DMS 273 (cell line): Measurements from ENCODE around the gene SCP2.
A peak's percentile ranks its signal among the peaks of the same experiment; 100 is the strongest.
"Not testable (repeated sequence)": the region's sequence is repeated elsewhere in the genome, so short reads cannot be mapped to it uniquely, and the experiment has no call there.

Source experiments
- DNase-seq: peaks from one replicate; lab custom pipeline; 2025; ENCODE audit not compliant: unreplicated experiment; lab: John Stamatoyannopoulos, UW

Gene SCP2

GRCh38 chr1:52916241-52916975 is 10.7 kb upstream of the SCP2 start:
- no peak for DNase-seq

DNA sequence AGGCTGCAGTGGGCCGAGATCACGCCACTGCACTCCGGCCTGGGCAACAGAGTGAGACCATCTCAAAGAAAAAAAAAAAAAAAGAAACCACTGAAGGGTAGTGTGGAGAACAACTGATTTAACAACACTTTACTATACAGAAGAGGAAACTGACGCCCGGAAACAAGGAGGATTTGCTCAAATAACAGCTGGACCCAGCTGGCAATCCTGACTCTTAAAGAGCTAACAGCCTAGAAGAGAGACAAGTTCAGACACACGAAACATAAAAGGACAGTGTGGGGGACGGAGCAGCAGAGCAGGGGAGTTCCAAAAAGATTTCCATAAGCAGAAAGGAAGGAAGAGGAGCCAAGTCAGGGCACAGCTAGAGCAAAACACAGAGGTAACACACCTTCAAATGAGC is 9.9 kb upstream of the SCP2 start:
- DNase-seq = no peak

DNA sequence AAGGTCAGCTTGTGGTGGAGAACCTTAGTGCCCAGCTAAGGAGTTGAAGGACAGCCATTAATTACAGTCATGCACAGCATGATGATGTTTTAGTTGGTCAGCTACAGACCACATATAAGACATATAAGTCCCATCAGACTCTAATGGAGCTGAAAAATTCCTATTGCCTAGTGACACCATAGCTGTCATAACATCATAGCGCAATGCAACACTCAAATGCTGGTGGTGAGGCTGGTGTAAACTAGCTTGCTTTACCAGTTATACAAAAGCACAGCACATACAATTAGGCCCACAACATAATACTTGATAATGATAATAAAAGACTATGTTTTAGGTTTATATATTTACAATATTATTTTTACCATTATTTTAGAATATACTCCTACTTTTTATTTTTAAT is 9.5 kb upstream of the SCP2 start:
- no peak for DNase-seq

DNA sequence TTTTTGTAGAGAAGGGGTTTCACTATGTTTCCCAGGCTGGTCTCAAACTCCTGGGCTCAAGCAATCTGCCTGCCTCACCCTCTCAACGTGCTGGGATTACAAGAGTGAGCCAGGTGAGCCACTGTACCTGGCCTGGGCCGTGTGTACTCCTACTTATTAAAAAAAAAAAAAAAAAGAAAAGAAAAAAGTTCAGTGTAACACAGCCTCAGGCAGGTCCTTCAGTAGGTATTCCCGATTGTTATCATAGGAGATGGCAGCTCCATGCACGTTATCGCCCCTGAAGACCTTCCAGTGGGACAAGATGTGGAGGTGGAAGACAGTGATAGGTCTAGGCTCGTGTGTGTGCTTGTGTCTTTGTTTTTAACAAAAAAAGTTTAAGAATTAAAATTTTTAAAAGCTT is 8.9 kb upstream of the SCP2 start:
- DNase-seq = no peak

DNA sequence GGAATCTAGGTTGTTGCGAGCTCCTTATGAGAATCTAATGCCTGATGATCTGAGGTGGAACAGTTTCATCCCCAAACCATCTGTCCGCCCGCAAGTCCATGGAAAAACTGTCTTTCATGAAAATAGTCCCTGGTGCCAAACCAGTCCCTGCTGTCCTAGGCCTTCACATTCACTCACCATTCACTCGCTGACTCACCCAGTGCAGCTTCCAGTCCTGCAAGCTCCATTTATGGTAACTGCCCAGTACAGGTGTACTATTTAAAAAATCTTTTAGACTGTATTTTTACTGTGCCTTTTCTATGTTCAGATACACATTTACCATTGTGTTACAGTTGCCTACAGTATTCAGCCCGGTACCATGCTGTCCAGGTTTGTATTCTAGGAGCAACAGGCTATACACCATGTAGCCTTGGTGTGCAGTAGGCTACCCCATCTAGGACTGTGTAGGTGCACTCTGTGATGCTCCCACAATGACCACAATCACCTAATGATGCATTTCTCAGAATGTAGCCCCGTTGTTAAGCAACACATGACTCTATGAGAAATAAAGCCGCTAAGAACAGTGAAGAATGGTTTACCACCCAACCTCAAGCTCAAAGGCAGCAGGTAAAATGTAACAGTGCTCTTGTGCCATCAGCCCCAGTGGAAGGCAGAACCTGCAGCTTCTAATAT is 7.9 kb upstream of the SCP2 start:
- no peak for DNase-seq

DNA sequence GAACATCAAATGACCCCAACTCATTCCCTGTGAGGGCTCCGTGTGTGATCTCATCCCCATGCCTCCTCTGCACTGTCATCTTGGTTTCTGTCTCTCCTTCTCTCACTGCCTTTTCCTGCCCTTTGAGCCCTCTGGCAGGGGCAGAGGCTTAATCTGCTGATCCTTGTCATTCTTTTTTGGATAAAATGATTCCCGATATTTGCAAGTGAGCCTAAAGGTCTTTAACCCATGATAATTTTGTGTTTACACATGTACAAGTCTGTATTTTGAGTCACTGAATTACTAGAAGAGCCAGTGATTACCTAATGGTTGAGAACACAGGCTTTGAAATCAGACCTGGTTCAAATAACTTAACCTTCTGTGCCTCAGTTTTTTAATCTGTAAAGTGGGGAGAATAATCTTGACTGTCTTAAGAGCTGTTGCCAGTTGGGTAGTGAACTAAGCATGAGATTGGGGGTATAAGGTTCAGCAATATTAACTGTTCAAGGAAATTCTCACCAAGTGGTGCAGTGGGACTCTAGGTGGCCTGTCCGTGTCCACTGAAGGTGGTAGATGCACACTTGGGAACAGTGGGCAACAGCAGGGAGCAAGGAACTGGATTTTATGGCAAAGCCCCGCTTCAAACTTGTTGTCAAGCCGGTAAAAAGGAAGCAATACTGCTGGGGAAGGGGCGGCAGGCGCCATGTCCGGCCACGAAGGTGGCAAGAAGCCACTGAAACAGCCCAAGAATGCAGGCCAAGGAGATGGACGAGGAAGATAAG is 7.2 kb upstream of the SCP2 start:
- DNase-seq = no peak

- no peak for DNase-seq
These were observed 6.2 kb upstream of the SCP2 start for GRCh38 chr1:52920791-52921291.

GRCh38 chr1:52925571-52926005 is 1.5 kb upstream of the SCP2 start:
- peak; percentile 50 for DNase-seq

GRCh38 chr1:52926864-52927211 is 238 bp upstream of the SCP2 start:
- no peak for DNase-seq

DNA sequence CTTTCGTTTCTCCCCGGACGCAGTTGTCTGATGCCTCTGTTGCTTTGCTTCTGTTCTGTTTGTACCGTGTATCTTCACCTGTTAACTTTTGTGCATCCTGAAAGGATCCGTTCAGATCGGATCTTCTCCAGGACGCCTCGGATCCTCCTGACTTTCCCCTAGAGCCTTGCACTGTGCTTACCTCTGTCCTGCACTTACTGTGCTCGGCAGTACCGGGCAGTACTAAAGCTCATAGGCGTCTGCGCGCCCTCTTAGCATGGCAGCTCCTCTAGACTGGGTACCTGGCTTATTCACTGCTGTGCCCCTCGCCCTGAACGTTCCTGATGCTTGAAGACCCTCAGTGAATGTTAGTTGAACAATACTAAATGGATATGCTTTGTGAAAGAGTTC is 934 bp downstream of the SCP2 start:
- DNase-seq = no peak

DNA sequence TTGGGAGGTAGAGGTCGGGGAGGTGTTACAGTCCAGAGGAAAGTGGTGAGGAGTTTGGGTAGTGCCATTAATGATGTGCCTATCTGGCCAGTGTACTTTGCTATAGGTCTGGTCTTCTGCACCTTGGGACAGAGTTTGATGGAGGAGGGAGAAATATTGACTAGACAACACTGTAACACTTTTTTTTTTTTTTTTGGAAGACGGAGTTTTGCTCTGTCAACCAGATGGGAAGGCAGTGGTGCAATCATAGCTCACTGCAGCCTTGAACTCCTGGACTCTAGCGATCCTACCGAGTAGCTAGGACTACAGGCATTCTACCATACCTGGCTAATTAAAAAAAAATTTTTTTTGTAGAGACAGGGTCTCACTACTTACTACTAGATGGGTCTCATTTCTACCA is 1.9 kb downstream of the SCP2 start:
- DNase-seq = no peak

DNA sequence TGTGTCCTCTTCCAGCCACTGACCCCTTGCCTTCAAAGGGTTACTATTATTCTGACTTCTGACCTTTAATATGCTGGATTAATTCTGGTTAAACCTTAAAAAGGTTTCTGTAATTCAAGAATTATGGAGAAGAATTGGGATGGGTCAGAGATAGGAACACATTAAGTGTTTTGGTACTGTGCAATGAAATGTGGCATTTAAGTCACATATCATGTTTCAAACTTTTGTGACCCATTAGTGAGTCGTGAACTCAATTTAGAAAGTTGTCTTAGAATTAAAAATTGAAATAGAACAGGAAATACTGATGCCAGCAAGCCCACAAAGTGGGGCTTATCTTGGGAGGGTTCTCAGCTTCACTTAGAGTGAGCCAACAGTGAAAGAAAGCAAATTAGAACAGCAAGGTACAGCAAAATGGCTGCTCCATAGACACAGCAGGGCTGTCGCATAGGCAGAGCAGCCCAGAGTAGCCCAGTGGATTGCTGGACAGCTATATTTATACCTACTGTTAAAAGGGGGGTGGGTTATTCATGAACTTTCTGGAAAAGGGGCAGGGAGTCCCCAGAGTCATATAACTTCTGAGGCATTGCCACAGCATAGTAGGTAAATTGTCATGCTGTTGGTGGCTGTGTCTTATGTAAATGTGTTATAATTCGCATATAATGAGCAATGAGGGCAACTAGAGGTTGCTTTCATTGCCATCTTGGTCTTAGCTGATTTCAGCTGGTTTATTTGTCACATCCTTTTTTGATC is 10.5 kb downstream of the SCP2 start:
- DNase-seq = no peak

DNA sequence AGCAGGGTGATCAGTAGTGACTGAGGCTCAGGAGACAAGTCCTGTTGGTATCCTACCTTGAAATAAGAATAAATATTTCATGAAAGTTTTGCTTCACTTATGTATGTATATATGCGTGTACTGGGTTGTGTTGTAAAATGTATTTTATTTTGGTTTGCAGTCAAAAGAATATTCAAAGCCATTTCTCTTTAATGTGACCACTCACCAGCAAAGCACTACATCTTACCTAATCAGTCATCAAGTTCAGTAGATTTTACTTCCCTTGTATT is 11.0 kb downstream of the SCP2 start:
- DNase-seq = no peak

DNA sequence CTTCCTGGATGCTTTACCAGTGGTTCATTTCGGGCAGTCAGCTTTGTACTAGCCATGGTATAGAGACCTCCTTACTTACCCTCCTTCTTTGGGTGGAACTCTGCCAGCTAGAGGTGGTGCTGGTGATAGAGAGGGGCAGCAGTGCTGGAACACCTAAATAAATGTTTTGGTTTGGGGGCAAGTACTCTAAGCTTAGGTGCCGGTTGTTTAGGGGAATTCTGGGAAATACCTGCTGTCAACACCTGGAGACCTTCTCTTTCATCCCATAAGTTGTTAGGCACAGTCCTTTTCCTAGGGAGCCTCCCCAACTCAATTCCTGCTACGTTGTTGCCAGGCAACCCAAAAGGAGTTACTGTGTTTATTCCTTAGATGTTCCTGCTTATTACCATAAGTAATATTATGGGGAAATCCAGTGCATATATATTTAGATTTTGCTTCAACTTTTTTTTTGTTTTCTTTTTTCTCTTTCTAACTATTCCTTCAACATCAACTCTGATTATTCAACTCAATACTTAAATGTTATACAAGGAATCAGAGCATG is 16.9 kb downstream of the SCP2 start:
- DNase-seq = no peak

GRCh38 chr1:52944566-52944965 is 17.5 kb downstream of the SCP2 start:
- DNase-seq = no peak

GRCh38 chr1:52947490-52947889 is 20.4 kb downstream of the SCP2 start:
- DNase-seq = no peak

DNA sequence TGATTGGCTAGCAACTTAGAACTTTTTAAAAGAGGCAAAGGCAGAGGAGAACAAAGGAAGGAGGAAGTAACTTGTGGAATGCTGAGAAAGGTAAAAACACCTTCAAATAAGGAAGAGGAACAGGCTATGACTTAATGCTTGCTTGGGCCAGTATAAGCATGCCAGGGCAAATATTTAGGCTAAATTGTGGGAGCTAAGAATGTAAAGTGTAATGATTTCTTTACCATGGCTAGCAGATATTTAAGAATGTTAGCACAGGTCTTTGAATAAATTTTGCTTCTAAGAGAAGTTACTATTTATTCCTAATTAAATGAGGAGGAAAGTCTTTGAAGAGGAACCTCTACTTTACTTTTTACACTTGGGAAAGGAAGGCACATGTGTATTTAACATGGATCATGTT is 22.5 kb downstream of the SCP2 start:
- DNase-seq = not testable (repeated sequence)

DNA sequence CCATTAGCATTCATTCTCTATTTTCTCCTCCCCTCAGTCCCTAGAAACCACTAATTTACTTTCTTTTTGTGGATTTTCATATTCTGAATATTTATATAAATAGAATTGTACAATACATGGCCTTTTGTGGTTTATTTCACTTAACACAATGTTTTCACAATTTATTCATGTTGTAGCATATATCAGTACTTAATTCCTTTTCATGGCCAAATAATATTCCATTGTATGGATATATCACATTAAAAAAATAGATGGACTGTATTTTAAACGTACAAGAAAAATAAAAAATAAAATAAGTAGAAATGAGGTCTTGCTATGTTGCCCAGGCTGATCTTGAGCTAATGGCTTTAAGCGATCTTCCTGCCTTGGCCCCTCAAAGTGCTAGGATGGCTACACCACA is 25.0 kb downstream of the SCP2 start:
- DNase-seq = no peak

- peak; percentile 40 for DNase-seq
These were observed 28.3 kb downstream of the SCP2 start for GRCh38 chr1:52955129-52955970.

GRCh38 chr1:52963101-52963500 is 36.0 kb downstream of the SCP2 start:
- no peak for DNase-seq
